Measurements from ENCODE around the gene MARCHF5.
"Not testable (repeated sequence)": the region's sequence is repeated elsewhere in the genome, so short reads cannot be mapped to it uniquely, and the experiment has no call there.

The MARCHF5 gene

DNA sequence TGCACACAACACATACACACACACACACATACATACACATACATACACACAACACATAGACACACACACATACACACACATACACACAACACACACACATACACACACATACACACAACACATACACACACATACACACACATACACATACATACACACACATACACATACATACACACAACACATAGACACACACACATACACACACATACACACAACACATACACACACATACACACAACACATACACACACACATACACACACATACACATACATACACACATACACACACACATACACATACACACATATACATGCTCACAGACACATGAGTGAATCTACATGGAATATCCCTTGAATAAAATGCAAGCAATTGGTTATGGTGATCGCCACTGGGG is 102.2 kb downstream of the MARCHF5 start:
- DNase-seq, result not testable (repeated sequence)

DNA sequence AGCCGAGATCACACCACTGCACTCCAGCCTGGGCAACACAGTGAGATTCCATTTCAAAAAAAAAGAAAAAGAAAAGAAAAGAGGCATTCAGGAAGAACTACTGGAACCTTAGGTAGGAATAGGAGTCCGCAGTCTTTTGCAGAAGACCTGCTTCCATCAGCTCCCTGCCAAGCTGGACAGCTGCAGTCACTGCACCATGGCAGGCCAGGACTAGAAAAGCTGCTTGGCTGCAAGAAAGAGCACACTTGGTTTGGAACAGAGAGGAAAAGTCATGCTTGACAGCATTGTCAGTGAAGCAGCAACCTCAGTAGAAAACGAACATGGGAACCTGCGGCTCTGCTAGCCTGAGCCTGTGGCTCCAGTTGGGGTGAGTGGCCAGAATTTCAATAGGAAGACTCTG is 104.3 kb downstream of the MARCHF5 start:
- DNase-seq, result no peak

DNA sequence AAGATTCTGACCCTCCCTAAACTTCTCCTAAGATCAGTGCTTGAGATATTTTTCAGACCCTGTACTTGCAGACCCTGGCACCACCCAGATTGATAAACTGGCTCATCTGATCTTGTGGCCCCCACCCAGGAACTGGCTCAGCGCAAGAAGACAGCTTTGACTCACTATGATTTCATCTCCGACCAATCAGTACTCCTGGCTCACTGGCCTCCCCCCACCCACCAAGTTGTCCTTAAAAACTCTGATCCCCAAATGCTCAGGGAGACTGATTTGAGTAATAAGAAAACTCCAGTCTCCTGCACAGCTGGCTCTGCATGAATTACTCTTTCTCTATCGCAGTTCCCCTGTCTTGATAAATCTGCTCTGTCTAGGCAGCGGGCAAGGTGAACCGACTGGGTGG is 111.3 kb downstream of the MARCHF5 start:
- DNase-seq, result not testable (repeated sequence)

Data from hematopoietic multipotent progenitor cell treated with erythropoietin and hydrocortisone succinate and interleukin-3 and kit ligand, for 4 days (in vitro differentiated cells).